Measurements from ENCODE around the gene RAD1.
A peak's percentile ranks its signal among the peaks of the same experiment; 100 is the strongest.

The RAD1 gene

GRCh38 chr5:34914671-34915138 is 599 bp downstream of the RAD1 start:
- DNase-seq, result no peak

GRCh38 chr5:34913072-34913471 is 2.2 kb downstream of the RAD1 start:
- DNase-seq, result peak; percentile 32

GRCh38 chr5:34905564-34905963 is 9.7 kb downstream of the RAD1 start:
- peak; percentile 19 for DNase-seq

GRCh38 chr5:34903260-34903659 is 12.0 kb downstream of the RAD1 start:
- no peak for DNase-seq

- no peak for DNase-seq
Measured at GRCh38 chr5:34900652-34901051, 14.7 kb downstream of the RAD1 start.

GRCh38 chr5:34899066-34899465 is 16.2 kb downstream of the RAD1 start:
- no peak for DNase-seq

- peak; percentile 71 for DNase-seq
Measured at GRCh38 chr5:34898258-34898895, 16.9 kb downstream of the RAD1 start.

- peak; percentile 9 for DNase-seq
Measured at GRCh38 chr5:34897646-34898045, 17.7 kb downstream of the RAD1 start.

- no peak for DNase-seq
Measured at GRCh38 chr5:34895641-34896419, 19.5 kb downstream of the RAD1 start.

- DNase-seq, result no peak
Measured at GRCh38 chr5:34894716-34895115, 20.6 kb downstream of the RAD1 start.

GRCh38 chr5:34892414-34892813 is 22.9 kb downstream of the RAD1 start:
- no peak for DNase-seq

- peak; percentile 93 for DNase-seq
Measured at GRCh38 chr5:34891981-34892380, 23.3 kb downstream of the RAD1 start.

GRCh38 chr5:34889394-34889793 is 25.9 kb downstream of the RAD1 start:
- no peak for DNase-seq

GRCh38 chr5:34886392-34887119 is 28.7 kb downstream of the RAD1 start:
- no peak for DNase-seq

- no peak for DNase-seq
Measured at GRCh38 chr5:34881246-34881645, 34.1 kb downstream of the RAD1 start.

GRCh38 chr5:34876275-34876674 is 39.0 kb downstream of the RAD1 start:
- DNase-seq, result no peak

GRCh38 chr5:34870382-34870781 is 44.9 kb downstream of the RAD1 start:
- no peak for DNase-seq

GRCh38 chr5:34869256-34869655 is 46.0 kb downstream of the RAD1 start:
- no peak for DNase-seq

GRCh38 chr5:34868791-34869190 is 46.5 kb downstream of the RAD1 start:
- no peak for DNase-seq

- no peak for DNase-seq
Measured at GRCh38 chr5:34867660-34868059, 47.6 kb downstream of the RAD1 start.

GRCh38 chr5:34866989-34867471 is 48.3 kb downstream of the RAD1 start:
- DNase-seq, result no peak

- DNase-seq, result no peak
Measured at GRCh38 chr5:34865091-34865490, 50.2 kb downstream of the RAD1 start.

GRCh38 chr5:34863946-34864345 is 51.4 kb downstream of the RAD1 start:
- no peak for DNase-seq

- DNase-seq, result no peak
Measured at GRCh38 chr5:34859253-34859652, 56.1 kb downstream of the RAD1 start.
